Activated CD8-positive, alpha-beta memory T cell treated with anti-CD3 and anti-CD28 coated beads, Interleukin-2, amount 50 U/mL, for 1 hour (primary cell): Measurements from ENCODE around the gene TMA7B.

Source experiments
- DNase-seq: peaks from one replicate; pipeline ENCODE4 v3.0.0-alpha.2; 2020; ENCODE audit errors: extremely low read depth

TMA7B gene

GRCh38 chr22:39959640-39960447 is at the start of gene TMA7B:
TMA7B (plus strand) TSS chr22:39960397; CDS start chr22:39964375, 3,978 bp downstream.
- no peak for DNase-seq

GRCh38 chr22:39910876-39911613 is 49.2 kb upstream of the TMA7B start:
- DNase-seq, result no peak

- no peak for DNase-seq
Observed at GRCh38 chr22:39913321-39913720, 46.9 kb upstream of the TMA7B start.

- no peak for DNase-seq
Observed at GRCh38 chr22:39913886-39914285, 46.3 kb upstream of the TMA7B start.

- DNase-seq, result no peak
Observed at GRCh38 chr22:39914584-39914983, 45.6 kb upstream of the TMA7B start.

DNA sequence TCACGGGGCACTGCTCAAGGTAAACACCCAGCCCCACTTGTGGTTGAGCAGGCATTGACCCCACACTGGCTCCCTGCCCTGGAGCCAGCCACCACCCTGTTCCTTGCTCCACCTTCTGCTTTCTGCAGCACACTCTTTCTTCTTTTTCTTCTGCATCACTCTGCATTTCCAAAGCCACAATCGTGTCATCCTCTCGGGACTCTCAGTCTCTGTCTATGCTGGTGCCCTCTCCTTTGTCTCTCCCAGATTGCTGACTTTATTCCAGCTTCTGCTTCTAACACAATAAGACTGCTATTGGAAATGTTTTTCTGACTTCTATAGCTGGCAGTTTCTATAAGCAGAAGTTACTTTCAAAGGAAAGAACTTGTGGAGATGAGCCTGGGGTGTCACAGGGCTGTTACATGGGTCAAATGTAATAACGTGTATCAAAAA is 44.9 kb upstream of the TMA7B start:
- DNase-seq, result no peak

- DNase-seq, result no peak
Observed at GRCh38 chr22:39916496-39916895, 43.7 kb upstream of the TMA7B start.

DNA sequence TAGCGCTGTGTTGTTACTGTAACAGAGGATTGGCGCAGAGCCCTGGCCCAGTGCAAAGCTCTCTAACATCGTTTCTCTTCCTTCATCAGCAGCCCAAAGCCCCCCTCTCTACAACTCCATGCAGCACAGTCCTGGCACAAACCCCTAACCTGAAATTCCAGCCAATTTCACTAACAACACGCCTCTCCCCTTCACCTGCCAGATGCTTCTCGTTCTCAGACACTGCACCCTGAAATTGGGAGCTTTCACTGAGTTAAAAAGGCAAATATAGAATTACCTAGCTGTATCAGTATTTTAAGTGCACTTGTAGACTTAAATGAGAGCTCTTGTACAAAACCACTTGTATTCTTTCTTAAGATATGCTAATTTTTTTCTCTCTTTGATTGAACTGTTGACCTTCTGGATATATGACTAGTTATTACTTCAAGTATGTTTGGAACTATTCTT is 43.0 kb upstream of the TMA7B start:
- DNase-seq, result no peak

- no peak for DNase-seq
Observed at GRCh38 chr22:39917776-39918495, 42.3 kb upstream of the TMA7B start.

DNA sequence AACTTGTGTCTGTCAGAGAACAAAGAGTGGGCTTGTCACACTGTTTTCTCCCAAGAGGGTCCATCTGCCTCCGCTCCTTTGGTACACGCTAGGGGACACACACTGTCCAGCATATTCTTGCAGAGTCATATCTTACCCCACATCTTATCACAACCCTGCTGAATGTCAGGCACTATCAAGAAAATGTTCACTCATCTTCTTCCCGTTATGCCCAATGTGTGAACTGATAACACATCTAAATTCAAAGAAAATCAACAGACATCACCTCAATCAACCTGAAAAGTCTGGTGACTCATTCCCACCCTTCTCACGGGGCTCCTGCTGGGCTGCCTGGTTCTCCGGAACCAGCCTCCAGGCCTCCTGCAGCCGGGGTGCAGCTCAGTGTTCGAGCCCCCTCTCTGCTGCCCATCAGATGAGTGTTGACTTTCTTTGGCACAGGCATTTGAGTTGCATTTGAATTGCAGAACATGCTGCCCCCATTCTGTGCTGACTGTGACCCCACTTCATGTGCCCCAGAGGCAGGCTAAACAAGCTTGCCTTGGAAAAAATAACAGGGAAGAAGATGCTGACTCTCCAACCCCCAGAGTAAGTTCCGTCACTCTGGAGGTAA is 40.0 kb upstream of the TMA7B start:
- no peak for DNase-seq

- DNase-seq, result no peak
Observed at GRCh38 chr22:39923696-39924095, 36.5 kb upstream of the TMA7B start.

DNA sequence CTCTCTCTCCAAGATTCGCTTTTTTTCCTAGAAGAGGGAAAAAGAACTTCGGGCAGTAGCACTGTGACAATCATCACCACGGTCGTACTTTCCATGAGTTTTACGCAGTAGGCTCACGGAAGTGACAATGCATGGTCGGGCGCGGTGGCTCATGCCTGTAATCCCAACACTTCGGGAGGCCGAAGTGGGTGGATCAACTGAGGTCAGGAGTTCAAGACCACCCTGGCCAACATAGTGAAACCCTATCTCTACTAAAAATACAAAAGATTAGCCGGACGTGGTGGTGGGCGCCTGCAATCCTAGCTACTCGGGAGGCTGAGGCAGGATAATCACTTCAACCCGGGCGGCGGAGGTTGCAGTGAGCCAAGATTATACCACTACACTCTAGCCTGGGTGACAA is 35.9 kb upstream of the TMA7B start:
- no peak for DNase-seq

DNA sequence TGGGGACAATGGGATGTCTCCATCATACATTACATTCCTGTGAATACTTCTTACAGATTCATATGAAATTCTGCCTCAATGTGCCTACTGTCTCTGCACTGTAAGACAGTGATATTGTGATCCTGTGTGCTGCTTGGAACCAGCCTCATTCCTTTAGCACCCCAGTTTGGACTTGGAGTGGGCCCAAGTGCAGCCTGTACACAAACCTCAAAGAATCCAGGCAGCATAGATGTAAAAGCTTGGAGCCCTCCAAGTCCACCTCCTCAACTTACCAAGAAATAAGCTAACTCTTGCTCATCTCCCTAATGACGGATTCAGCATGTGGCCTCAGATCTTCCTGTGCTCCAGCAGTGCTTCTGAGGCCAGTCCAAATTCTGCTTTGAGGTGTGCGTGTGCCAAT is 34.9 kb upstream of the TMA7B start:
- no peak for DNase-seq

DNA sequence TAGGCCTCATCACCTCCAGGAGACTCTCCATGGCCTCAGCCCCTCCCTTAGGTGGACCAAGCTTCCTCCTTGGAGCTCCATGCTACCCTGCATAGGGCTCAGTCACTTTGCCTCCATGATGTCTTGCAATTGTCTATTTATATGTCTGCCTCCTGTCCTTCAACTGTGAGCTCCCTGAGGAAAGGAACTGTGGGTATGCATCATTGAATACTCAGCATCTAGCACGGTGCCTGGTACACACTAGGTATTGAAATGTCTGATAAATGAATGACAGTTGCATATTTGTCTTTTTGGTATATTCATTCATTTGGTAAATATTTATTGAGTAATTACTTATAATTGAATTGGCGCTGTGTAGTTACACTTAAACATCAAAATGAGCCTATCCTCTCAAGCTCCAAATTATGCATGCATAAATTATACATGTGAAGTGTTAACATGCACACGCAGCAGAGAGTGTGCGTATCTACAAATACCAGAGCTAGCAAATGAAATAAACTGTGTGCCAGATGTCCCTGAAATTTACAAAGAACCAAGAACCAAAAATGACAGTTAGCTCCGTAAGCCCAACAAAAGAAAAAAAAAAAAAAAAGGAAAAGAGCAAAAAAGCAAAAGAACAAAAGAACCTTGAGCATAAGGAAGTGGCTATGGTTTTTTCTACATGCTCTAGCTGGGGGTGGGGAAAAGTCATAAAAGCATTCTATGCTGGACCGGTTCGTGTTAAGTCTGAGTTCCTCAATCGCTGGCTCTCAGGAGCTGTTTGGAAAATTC is 34.1 kb upstream of the TMA7B start:
- no peak for DNase-seq

GRCh38 chr22:39926753-39927152 is 33.4 kb upstream of the TMA7B start:
- no peak for DNase-seq

- DNase-seq, result no peak
Observed at GRCh38 chr22:39927544-39927943, 32.7 kb upstream of the TMA7B start.

DNA sequence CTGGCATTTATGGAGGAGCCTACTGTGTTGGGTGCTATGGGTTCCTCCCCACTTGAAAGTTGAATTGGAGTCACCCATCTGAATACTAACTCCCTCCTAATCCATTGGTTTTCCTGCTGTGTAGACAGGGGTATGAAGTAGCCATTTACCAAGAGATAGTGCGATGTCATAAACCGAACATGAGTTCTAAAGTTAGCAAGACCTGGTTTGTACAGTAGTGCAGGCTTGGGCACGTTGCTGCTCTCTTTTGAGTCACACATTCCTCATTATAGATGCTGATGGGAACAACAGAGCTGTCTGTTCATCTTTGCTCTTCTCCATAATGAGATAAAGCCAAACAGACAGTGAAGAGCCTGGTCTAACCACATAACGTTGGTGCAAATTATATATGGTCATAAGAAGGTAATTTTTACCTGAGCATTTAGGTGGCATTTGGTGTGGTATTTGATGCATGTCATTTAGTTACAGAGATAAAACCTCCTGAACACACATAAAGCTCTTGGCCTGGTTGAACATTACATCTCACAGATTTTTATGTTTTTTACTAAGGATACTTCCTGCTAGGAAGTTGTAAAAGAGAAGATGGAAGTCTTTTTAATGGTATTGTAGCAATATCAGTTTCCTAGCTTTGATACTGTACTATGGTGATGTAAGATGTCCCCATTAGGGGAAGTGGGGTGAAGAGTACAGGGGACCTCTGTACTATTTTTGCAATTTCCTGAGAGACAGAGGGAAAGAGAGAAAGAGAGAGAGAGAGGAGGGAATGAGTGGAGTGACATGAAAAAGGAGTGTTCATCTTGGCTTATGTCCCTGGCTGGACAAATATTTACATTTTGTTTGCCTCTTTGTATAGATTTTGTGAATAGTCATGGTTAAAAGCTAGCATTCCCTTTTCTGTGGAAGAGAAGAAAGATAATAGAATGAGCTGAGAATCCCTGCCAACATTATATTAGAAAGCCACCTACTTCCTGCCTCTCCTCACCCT is 31.4 kb upstream of the TMA7B start:
- DNase-seq, result no peak

DNA sequence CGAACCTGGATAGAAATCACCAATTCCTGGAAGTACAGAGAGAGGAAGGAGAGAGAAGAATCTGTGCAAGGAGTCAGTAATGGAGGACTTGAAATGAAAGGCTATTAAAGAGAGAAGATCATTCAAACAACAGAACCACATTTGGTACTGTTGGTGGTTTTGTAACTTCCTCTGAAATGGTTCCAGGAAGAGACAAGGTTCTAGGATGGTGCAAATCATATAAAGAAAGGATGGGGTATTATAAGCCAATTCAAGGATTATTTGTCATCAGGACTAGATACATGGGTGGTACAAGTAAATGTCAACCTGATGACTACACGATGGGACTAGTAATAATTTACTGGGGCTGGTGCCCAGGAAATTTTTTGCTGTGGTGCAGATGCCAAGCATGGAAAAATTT is 28.9 kb upstream of the TMA7B start:
- no peak for DNase-seq

DNA sequence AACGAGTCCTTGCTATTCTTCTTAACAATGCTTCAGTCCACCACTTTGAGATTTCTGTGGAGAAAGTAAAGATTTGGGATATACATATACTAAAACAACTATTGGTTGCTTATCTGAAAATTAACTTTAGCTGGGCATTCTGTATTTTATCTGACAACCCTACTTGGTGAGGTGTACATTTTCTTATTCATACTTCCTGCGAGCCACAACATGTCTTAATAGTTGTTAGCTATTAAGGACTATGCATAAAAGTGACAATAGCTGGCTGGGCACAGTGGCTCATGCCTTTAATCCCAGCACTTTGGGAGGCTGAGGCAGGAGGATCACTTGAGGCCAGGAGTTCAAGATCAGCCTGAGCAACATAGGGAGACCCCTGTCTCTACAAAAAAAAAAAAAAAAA is 28.0 kb upstream of the TMA7B start:
- no peak for DNase-seq
